Measurements from ENCODE around the gene CCR3. TPM values are rescaled to one million over a fixed set of nuclear protein-coding genes. Genes with fewer than 3 reads are reported as not detected.

Gene CCR3
- total and polyA plus RNA-seq, 9 of the 15 experiments (the other 6 are each of a cell fraction or from before 2014, with no cell fraction given): not detected

DNA sequence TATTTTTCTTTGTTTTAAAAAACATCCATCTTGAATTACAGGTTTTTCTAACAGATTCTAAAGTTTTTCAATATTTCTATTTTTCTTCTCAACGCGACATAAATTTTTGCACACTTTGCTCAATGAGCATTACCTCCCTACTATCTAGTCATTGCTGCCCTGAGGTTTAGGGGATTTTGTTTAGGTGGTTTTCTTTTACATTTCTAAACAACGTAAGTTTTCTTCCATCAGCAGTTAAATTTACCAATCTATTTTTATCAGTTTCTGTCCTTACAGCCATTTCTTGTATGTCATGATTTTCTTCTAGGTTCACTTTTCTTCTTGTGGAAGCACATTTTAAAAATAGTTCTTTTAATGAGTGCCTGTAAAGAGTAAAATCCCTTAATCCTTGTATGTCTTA lies 62.5 kb downstream of the CCR3 start:
- no TSS peak for BruUV-seq (replicated peaks)
- no peak for ATAC-seq
- no peak overlapping the region for H3K4me3 ChIP-seq

More for the DNA sequence above, 62.5 kb downstream of the CCR3 start:
- Histone ChIP-seq H4K20me1 (replicated peaks; ENCODE audit: control insufficient read depth, insufficient read depth, low read length) (no peaks in the 10 kb centered on the region), H3K36me3 (ENCODE audit: control insufficient read depth, insufficient read depth, low read length) (no peaks in the 10 kb centered on the region), H3K79me2 (ENCODE audit: control insufficient read depth, insufficient read depth, low read length) (no peaks in the 10 kb centered on the region), H3K4me2 (ENCODE audit: insufficient read depth, low read length) (no peak overlapping the region), H3K9me3 (replicated peaks; ENCODE audit: control insufficient read depth, insufficient read depth, low read depth, low read length) (no peaks in the 10 kb centered on the region), H3K27ac (ENCODE audit: extremely low read depth, low read depth, low read length) (no peak overlapping the region), H3K27me3 (ENCODE audit: control insufficient read depth in 2 of 2, insufficient read depth in 2 of 2, low read length in 2 of 2) (peaks cover under 1 to 12% of the 10 kb centered on the region in 2 experiments; a peak in 3 of 5 replicates), H3K9me1 (ENCODE audit: control insufficient read depth, insufficient read depth, low read length) (no peaks in the 10 kb centered on the region), H3K9ac (ENCODE audit: insufficient read depth in 1 of 2, low read depth in 2 of 2, low read length in 2 of 2) (no peak overlapping the region), H3K4me1 (replicated peaks in 1 of 2; ENCODE audit: control insufficient read depth in 2 of 2, insufficient read depth in 2 of 2, low read length in 2 of 2) (no peaks in the 10 kb centered on the region), H2AFZ (ENCODE audit: low read depth, low read length) (no peak overlapping the region)
- TF ChIP-seq ZNF384 (IDR thresholded peaks at IDR 0.05; ENCODE audit: low read depth, low read length) (no peak), PHB2 (IDR thresholded peaks at IDR 0.05; ENCODE audit: low read depth) (no peak), CBX5 (IDR thresholded peaks at IDR 0.05; ENCODE audit: borderline replicate concordance, low read depth) (no peak), PCBP2 (IDR thresholded peaks at IDR 0.05; ENCODE audit: low read depth, low read length, poor library complexity, severe bottlenecking) (no peak), ZNF445 (CRISPR knock-in tag; IDR thresholded peaks at IDR 0.05; ENCODE audit: low read depth) (no peak), CBFA2T3 (IDR thresholded peaks at IDR 0.05) (no peak)
- TF ChIP-seq, protein P1, sequence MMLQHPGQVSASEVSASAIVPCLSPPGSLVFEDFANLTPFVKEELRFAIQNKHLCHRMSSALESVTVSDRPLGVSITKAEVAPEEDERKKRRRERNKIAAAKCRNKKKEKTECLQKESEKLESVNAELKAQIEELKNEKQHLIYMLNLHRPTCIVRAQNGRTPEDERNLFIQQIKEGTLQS (IDR thresholded peaks at IDR 0.05): no peak
- TF ChIP-seq, protein P1 (CRISPR knock-in tag; conservative IDR thresholded peaks at IDR 0.05): no peak
- TF ChIP-seq, protein P2, sequence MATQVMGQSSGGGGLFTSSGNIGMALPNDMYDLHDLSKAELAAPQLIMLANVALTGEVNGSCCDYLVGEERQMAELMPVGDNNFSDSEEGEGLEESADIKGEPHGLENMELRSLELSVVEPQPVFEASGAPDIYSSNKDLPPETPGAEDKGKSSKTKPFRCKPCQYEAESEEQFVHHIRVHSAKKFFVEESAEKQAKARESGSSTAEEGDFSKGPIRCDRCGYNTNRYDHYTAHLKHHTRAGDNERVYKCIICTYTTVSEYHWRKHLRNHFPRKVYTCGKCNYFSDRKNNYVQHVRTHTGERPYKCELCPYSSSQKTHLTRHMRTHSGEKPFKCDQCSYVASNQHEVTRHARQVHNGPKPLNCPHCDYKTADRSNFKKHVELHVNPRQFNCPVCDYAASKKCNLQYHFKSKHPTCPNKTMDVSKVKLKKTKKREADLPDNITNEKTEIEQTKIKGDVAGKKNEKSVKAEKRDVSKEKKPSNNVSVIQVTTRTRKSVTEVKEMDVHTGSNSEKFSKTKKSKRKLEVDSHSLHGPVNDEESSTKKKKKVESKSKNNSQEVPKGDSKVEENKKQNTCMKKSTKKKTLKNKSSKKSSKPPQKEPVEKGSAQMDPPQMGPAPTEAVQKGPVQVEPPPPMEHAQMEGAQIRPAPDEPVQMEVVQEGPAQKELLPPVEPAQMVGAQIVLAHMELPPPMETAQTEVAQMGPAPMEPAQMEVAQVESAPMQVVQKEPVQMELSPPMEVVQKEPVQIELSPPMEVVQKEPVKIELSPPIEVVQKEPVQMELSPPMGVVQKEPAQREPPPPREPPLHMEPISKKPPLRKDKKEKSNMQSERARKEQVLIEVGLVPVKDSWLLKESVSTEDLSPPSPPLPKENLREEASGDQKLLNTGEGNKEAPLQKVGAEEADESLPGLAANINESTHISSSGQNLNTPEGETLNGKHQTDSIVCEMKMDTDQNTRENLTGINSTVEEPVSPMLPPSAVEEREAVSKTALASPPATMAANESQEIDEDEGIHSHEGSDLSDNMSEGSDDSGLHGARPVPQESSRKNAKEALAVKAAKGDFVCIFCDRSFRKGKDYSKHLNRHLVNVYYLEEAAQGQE (IDR thresholded peaks at IDR 0.05; ENCODE audit: borderline replicate concordance): no peak
- TF ChIP-seq, protein P2 (CRISPR knock-in tag; IDR thresholded peaks at IDR 0.05; ENCODE audit: low read depth): no peak
- no peak for FAIRE-seq
- ChIA-PET POLR2A (interaction anchor here (1.4 kb wide), 1 partner anchor 9 kb away, joined by 3 read pairs; no protein-coding TSS in a partner anchor), CTCF (ENCODE audit: low intra/inter-chr PET ratio) (no interaction called here)
- intact Hi-C loops (cut with micrococcal nuclease) (no loop called here), in situ Hi-C loops (cut with MboI) (no loop called here)
- WGBS (ENCODE audit: insufficient coverage, low coverage, missing lambda C conversion rate): 5% methylated on average over 3 of the region's 3 CpGs
- DNase-seq (ENCODE audit: extremely low read depth in 1 of 4, low spot score in 3 of 4): no peak

Measured in K562 (cell line).